ENCODE measurements around the gene MT1B.

Gene MT1B

GRCh38 chr16:56651586-56651985 is at the start of gene MT1B:
TSS of gene MT1B (plus strand) at chr16:56651886. CDS start at chr16:56651954, 68 bp downstream.
- no peak for FAIRE-seq

GRCh38 chr16:56603589-56603988 is 48.1 kb upstream of the MT1B start:
- no peak for FAIRE-seq

- FAIRE-seq = no peak
Measured at GRCh38 chr16:56604966-56605365, 46.7 kb upstream of the MT1B start.

GRCh38 chr16:56605475-56605874 is 46.2 kb upstream of the MT1B start:
- FAIRE-seq = no peak

GRCh38 chr16:56606071-56606475 is 45.6 kb upstream of the MT1B start:
- no peak for FAIRE-seq

- no peak for FAIRE-seq
Measured at GRCh38 chr16:56606476-56607108, 45.1 kb upstream of the MT1B start.

- FAIRE-seq = no peak
Measured at GRCh38 chr16:56607109-56607618, 44.5 kb upstream of the MT1B start.

GRCh38 chr16:56607675-56608042 is 44.0 kb upstream of the MT1B start:
- no peak for FAIRE-seq

GRCh38 chr16:56608043-56608875 is 43.4 kb upstream of the MT1B start, which contains the start of gene MT2A:
TSS of gene MT2A (plus strand) at chr16:56608584. CDS start at chr16:56608656, 72 bp downstream.
- FAIRE-seq = no peak

- FAIRE-seq = no peak
Measured at GRCh38 chr16:56608876-56609462, 42.7 kb upstream of the MT1B start.

GRCh38 chr16:56609463-56609921 is 42.2 kb upstream of the MT1B start:
- FAIRE-seq = no peak

- no peak for FAIRE-seq
Measured at GRCh38 chr16:56610017-56610608, 41.6 kb upstream of the MT1B start.

GRCh38 chr16:56610609-56611111 is 41.0 kb upstream of the MT1B start:
- FAIRE-seq = no peak

GRCh38 chr16:56611281-56611833 is 40.3 kb upstream of the MT1B start:
- FAIRE-seq = no peak

- FAIRE-seq = no peak
Measured at GRCh38 chr16:56613706-56614105, 38.0 kb upstream of the MT1B start.

- FAIRE-seq = no peak
Measured at GRCh38 chr16:56614549-56614991, 37.1 kb upstream of the MT1B start.

- FAIRE-seq = no peak
Measured at GRCh38 chr16:56615353-56615752, 36.3 kb upstream of the MT1B start.

- no peak for FAIRE-seq
Measured at GRCh38 chr16:56616608-56617211, 35.0 kb upstream of the MT1B start.

- no peak for FAIRE-seq
Measured at GRCh38 chr16:56617212-56618085, 34.2 kb upstream of the MT1B start.

GRCh38 chr16:56618138-56618537 is 33.5 kb upstream of the MT1B start:
- FAIRE-seq = no peak

- no peak for FAIRE-seq
Measured at GRCh38 chr16:56620339-56620897, 31.3 kb upstream of the MT1B start.

Measured in endometrium (tissue), 2 donors.